Glutamatergic neuron (in vitro differentiated cells): ENCODE results near the gene LCE7A. TPM values are rescaled to one million over a fixed set of nuclear protein-coding genes. Genes with fewer than 3 reads are reported as not detected.

ENCODE experiments used
- DNase-seq: peaks from one replicate; pipeline ENCODE4 v3.0.0; 2022
- H3K27ac Mint-ChIP-seq: one replicate; pipeline ENCODE4 v1.8.0; 2020; ENCODE audit warnings: mild to moderate bottlenecking, mixed read lengths, inconsistent platforms; ENCODE audit not compliant: unreplicated experiment
- H3K27me3 Mint-ChIP-seq: one replicate; pipeline ENCODE4 v1.8.0; 2020; ENCODE audit warnings: mild to moderate bottlenecking, moderate library complexity, mixed read lengths, inconsistent platforms; ENCODE audit not compliant: unreplicated experiment
- H3K36me3 Mint-ChIP-seq: one replicate; pipeline ENCODE4 v1.8.0; 2020; ENCODE audit warnings: mild to moderate bottlenecking, mixed read lengths, inconsistent platforms; ENCODE audit not compliant: unreplicated experiment
- H3K4me1 Mint-ChIP-seq: one replicate; pipeline ENCODE4 v1.8.0; 2020; ENCODE audit warnings: mild to moderate bottlenecking, low read depth, mixed read lengths, inconsistent platforms; ENCODE audit not compliant: unreplicated experiment
- H3K4me3 Mint-ChIP-seq: one replicate; pipeline ENCODE4 v1.8.0; 2020; ENCODE audit warnings: mild to moderate bottlenecking, mixed read lengths, inconsistent platforms; ENCODE audit not compliant: unreplicated experiment
- H3K9me3 Mint-ChIP-seq: one replicate; pipeline ENCODE4 v1.8.0; 2020; ENCODE audit warnings: mild to moderate bottlenecking, moderate library complexity, mixed read lengths, inconsistent platforms; ENCODE audit not compliant: unreplicated experiment
- CTCF ChIP-seq: fragments of 200-600 bp; sonication (generic); IDR thresholded peaks from one replicate; pipeline ENCODE4 v1.5.0; 2021; ENCODE audit not compliant: partially characterized antibody, unreplicated experiment
- long read RNA-seq: library from polyadenylated mRNA; unstranded; transcript quantifications from one replicate; pipeline ENCODE4 v2.0.0, GENCODE V29; 2020; ENCODE audit not compliant: unreplicated experiment
- total RNA-seq: library from RNA; stranded (reverse); fragmentation: NEBNext Ultra II Directional; extraction: Animal tissue kit (Norgen Biotek cat#: 25700); gene quantifications from one replicate; pipeline ENCODE4 v1.2.1, GENCODE V29; 2021; ENCODE audit not compliant: unreplicated experiment

LCE7A gene
- total RNA-seq = not detected
- long read RNA-seq = 0 reads

GRCh38 chr1:152859696-152860095, at the start of gene LCE7A:
Gene LCE7A, plus strand, starts transcription at chr1:152859996. Its CDS starts 702 bp downstream, at chr1:152860698.
- no peak for DNase-seq
- no peak for TF ChIP-seq CTCF
- Mint-ChIP-seq H3K4me1 (no peaks in the 10 kb centered on the region), H3K27ac (no peak within 1 kb of the TSS), H3K27me3 (peaks cover 2% of the 10 kb centered on the region), H3K9me3 (no peaks in the 10 kb centered on the region), H3K36me3 (no peaks in the 10 kb centered on the region), H3K4me3 (no peak within 1 kb of the TSS)

GRCh38 chr1:152811050-152811449, 48.7 kb upstream of the LCE7A start:
- H3K27ac Mint-ChIP-seq = no peak overlapping the region
- no peaks in the 10 kb centered on the region for H3K36me3 Mint-ChIP-seq
- no peaks in the 10 kb centered on the region for H3K27me3 Mint-ChIP-seq
- no peak overlapping the region for H3K4me3 Mint-ChIP-seq
- no peaks in the 10 kb centered on the region for H3K9me3 Mint-ChIP-seq
- no peaks in the 10 kb centered on the region for H3K4me1 Mint-ChIP-seq
- TF ChIP-seq CTCF = no peak
- DNase-seq = no peak

- Mint-ChIP-seq H3K27me3 (no peaks in the 10 kb centered on the region), H3K36me3 (no peaks in the 10 kb centered on the region), H3K9me3 (no peaks in the 10 kb centered on the region), H3K27ac (no peak within 1 kb of the TSS), H3K4me1 (no peaks in the 10 kb centered on the region), H3K4me3 (no peak within 1 kb of the TSS)
- no peak for TF ChIP-seq CTCF
- DNase-seq = no peak
These were observed 48.1 kb upstream of the LCE7A start, which contains the start of gene LCE1B for GRCh38 chr1:152811671-152812070. Gene LCE1B, plus strand, starts transcription at chr1:152811971. Its CDS starts 476 bp downstream, at chr1:152812447.

GRCh38 chr1:152817309-152817708, 42.5 kb upstream of the LCE7A start:
- no peak for TF ChIP-seq CTCF
- Mint-ChIP-seq H3K27me3 (no peaks in the 10 kb centered on the region), H3K4me1 (no peaks in the 10 kb centered on the region), H3K27ac (no peak overlapping the region), H3K9me3 (peaks cover 1% of the 10 kb centered on the region), H3K36me3 (no peaks in the 10 kb centered on the region), H3K4me3 (no peak overlapping the region)
- DNase-seq = no peak

DNA sequence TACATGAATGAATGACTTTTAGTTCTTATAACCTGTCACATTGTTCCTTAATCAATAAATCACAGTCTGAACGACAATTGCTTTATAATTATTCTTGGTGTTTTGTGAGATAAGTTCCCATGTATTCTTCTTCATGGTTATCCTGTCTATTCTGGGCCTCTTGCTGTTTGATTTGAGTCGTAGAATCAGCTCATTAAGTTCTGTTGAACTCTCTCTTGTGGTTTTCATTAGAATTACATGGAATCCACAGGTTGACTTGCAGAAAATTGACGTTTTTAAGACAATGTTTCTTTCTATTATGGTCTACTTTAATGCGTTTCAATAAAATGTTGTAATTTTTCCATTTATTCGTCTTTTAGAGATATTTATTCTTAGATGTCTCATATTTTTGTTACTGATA, 36.5 kb upstream of the LCE7A start:
- no peak overlapping the region for H3K27ac Mint-ChIP-seq
- no peak for TF ChIP-seq CTCF
- H3K4me1 Mint-ChIP-seq = no peaks in the 10 kb centered on the region
- no peak overlapping the region for H3K4me3 Mint-ChIP-seq
- H3K36me3 Mint-ChIP-seq = no peaks in the 10 kb centered on the region
- peaks cover 1% of the 10 kb centered on the region for H3K9me3 Mint-ChIP-seq
- no peaks in the 10 kb centered on the region for H3K27me3 Mint-ChIP-seq
- DNase-seq = no peak
